GM12878 (cell line): ENCODE measurements around the gene CDK5RAP3. TPM values are rescaled to one million over a fixed set of nuclear protein-coding genes. Genes with fewer than 3 reads are reported as not detected.

ENCODE experiments used
- ATAC-seq: fragments of 200-7000 bp; cut with Tn5 transposase; 3 replicates; pipeline ENCODE4 v1.9.1; 2020; ENCODE audit warnings: mild to moderate bottlenecking, moderate library complexity
- BruUV-seq: library from RNA; stranded (reverse); fragments of 400-500 nt; replicated peaks from 2 replicates; lab custom pipeline; 2021; lab: Mats Ljungman, UMichigan
- CTCF ChIA-PET: fragments of 300-600 bp; sonication (Branson Sonifier 250); formaldehyde crosslinking; extraction: SDS; loops from one replicate; lab custom pipeline; 2021; ENCODE audit warnings: inconsistent platforms; lab: Yijun Ruan, JAX
- POLR2A ChIA-PET: fragments of 350-600 bp; formaldehyde crosslinking; extraction: SDS; loops from one replicate; lab custom pipeline; 2021; ENCODE audit warnings: inconsistent platforms; lab: Charles Lee
- RAD21 ChIA-PET: fragments of 300-600 bp; sonication (Branson Sonifier 250); formaldehyde crosslinking; loops from one replicate; lab custom pipeline; 2023; ENCODE audit warnings: antibody characterized with exemption; ENCODE audit not compliant: unreplicated experiment; lab: Charles Lee
- SMC1A ChIA-PET: fragments of 300-600 bp; sonication (Branson Sonifier 250); formaldehyde crosslinking; loops from one replicate; lab custom pipeline; 2023; ENCODE audit not compliant: unreplicated experiment, uncharacterized antibody; lab: Charles Lee
- DNase-seq: peaks from one replicate; pipeline ENCODE4 v3.0.0-alpha.2; 2011; ENCODE audit warnings: low read depth, low spot score
- FAIRE-seq: peaks from 3 replicates; lab custom pipeline; 2011; peaks lifted over from hg19 to GRCh38; lab: Jason Lieb, UNC
- H2AFZ ChIP-seq: 2 replicates; pipeline ENCODE4 v1.6.0; 2011; ENCODE audit warnings: low read depth, low read length, control low read depth; ENCODE audit not compliant: control insufficient read depth
- H3K27ac ChIP-seq: 2 replicates; pipeline ENCODE4 v1.5.1; 2011; ENCODE audit warnings: control low read depth; ENCODE audit not compliant: control insufficient read depth, insufficient read depth
- H3K27me3 ChIP-seq, 2 experiments: replicated peaks in 1 of 2; 2 replicates each; pipeline versions ENCODE4 v1.6.0 to v1.6.1; 2011; ENCODE audit warnings: low read length in 1 of 2; ENCODE audit not compliant: control insufficient read depth in 2 of 2, insufficient read depth in 2 of 2
- H3K36me3 ChIP-seq, 2 experiments: 2 replicates each; pipeline ENCODE4 v1.5.1; 2011; ENCODE audit warnings: low read length in 1 of 2; ENCODE audit not compliant: control insufficient read depth in 2 of 2, insufficient read depth in 2 of 2
- H3K4me1 ChIP-seq: 2 replicates; pipeline ENCODE4 v1.6.1; 2011; ENCODE audit warnings: mild to moderate bottlenecking, low read length, moderate library complexity, mixed read lengths; ENCODE audit not compliant: control insufficient read depth, insufficient read depth
- H3K4me2 ChIP-seq: 2 replicates; pipeline ENCODE4 v1.6.0; 2011; ENCODE audit warnings: control low read depth; ENCODE audit not compliant: control insufficient read depth, insufficient read depth
- H3K4me3 ChIP-seq: fragments of 200-600 bp; sonication (generic); 2 replicates; pipeline ENCODE4 v1.5.1; 2016
- H3K79me2 ChIP-seq: 2 replicates; pipeline ENCODE4 v1.6.0; 2011; ENCODE audit warnings: low read length; ENCODE audit not compliant: control insufficient read depth, insufficient read depth
- H3K9ac ChIP-seq: 2 replicates; pipeline ENCODE4 v1.8.0; 2011; ENCODE audit warnings: low read length, control low read depth, mixed read lengths; ENCODE audit not compliant: control insufficient read depth, insufficient read depth
- H3K9me3 ChIP-seq: replicated peaks from 3 replicates; pipeline ENCODE4 v1.5.1; 2011; ENCODE audit warnings: mild to moderate bottlenecking, low read length; ENCODE audit not compliant: control insufficient read depth, insufficient read depth
- H4K20me1 ChIP-seq: 2 replicates; pipeline ENCODE4 v1.6.0; 2011; ENCODE audit not compliant: control insufficient read depth, insufficient read depth
- EGR1 ChIP-seq, 2 experiments: IDR thresholded peaks; 1 replicate in 1 of 2; 2 replicates in 1 of 2; pipeline ENCODE4 v1.6.1; 2011 to 2012; ENCODE audit warnings: low read depth in 2 of 2, low read length in 2 of 2, borderline replicate concordance in 1 of 2, mild to moderate bottlenecking in 1 of 2, moderate library complexity in 1 of 2
- FOS ChIP-seq: IDR thresholded peaks from 3 replicates; pipeline ENCODE4 v1.6.1; 2011; ENCODE audit warnings: borderline replicate concordance; ENCODE audit not compliant: insufficient read length; ENCODE audit errors: extremely low read depth
- KDM1A ChIP-seq: fragments of 200-600 bp; sonication (generic); IDR thresholded peaks from 2 replicates; pipeline ENCODE4 v1.6.1; 2016; ENCODE audit warnings: borderline replicate concordance
- NBN ChIP-seq: fragments of 450-650 bp; IDR thresholded peaks from 2 replicates; pipeline ENCODE4 v1.6.1; 2016
- NR2C2 ChIP-seq: IDR thresholded peaks from 2 replicates; pipeline ENCODE4 v1.6.1; 2011; ENCODE audit warnings: borderline replicate concordance, low read depth; ENCODE audit not compliant: control insufficient read depth, insufficient read length
- SIN3A ChIP-seq: IDR thresholded peaks from 2 replicates; pipeline ENCODE4 v1.6.1; 2012; ENCODE audit warnings: low read depth, low read length, improper control_type of control experiment
- SP1 ChIP-seq: IDR thresholded peaks from one replicate; pipeline ENCODE4 v1.6.1; 2011; ENCODE audit warnings: low read depth, low read length
- TCF3 ChIP-seq: IDR thresholded peaks from 2 replicates; pipeline ENCODE4 v1.6.1; 2012; ENCODE audit warnings: low read depth, mild to moderate bottlenecking, low read length, borderline replicate concordance; ENCODE audit not compliant: insufficient read depth
- WRNIP1 ChIP-seq: IDR thresholded peaks from 2 replicates; pipeline ENCODE4 v1.6.1; 2011; ENCODE audit warnings: low read depth, low read length, improper control_type of control experiment, borderline replicate concordance
- WGBS: methylation state at CpG from one replicate; pipeline ENCODE4 v1.1.6; 2016; ENCODE audit warnings: low lambda C conversion rate; ENCODE audit not compliant: insufficient replicate concordance, insufficient coverage; ENCODE audit errors: missing lambda C conversion rate; 5-methylcytosine and 5-hydroxymethylcytosine counted together
- in situ Hi-C: fragments of 300-500 bp; cut with MboI; formaldehyde crosslinking; loops from 9 replicates; pipeline ENCODE4 v1.14.3; 2018; ENCODE audit warnings: mixed read lengths
- intact Hi-C: fragments of 100-400 bp; cut with micrococcal nuclease; formaldehyde crosslinking; loops from one replicate; pipeline ENCODE4 v1.14.2; 2022; ENCODE audit not compliant: unreplicated experiment
- polyA plus RNA-seq, 11 experiments: library from polyadenylated mRNA; depleted of rRNA in 4 of 11; unstranded in 6 of 11; stranded (reverse) in 5 of 11; fragments of >200 nt; fragmentation: Nextera tagmentation in 4 of 11; fragmentation: Illumina TruSeq in 1 of 11; extraction: Ambion mirVana in 4 of 11; extraction: Trizol in 1 of 11; gene quantifications; 1 replicate in 1 of 11; 2 replicates in 10 of 11; pipeline versions ENCODE4 v1.2.1 to v1.2.3, GENCODE V29; 2011 to 2016; ENCODE audit warnings: inconsistent platforms in 2 of 11, missing spikeins in 2 of 11, low read depth in 1 of 11
- total RNA-seq, 4 experiments: library from RNA; depleted of rRNA in 3 of 4; stranded (reverse); fragments of >200 nt in 3 of 4; fragmentation: Illumina TruSeq in 1 of 4; extraction: Trizol in 1 of 4; gene quantifications; 2 replicates each; pipeline versions ENCODE4 v1.2.1 to v1.2.3, GENCODE V29; 2013 to 2021
- TF ChIP-seq, protein P1 (sequence below): IDR thresholded peaks from 2 replicates; pipeline ENCODE4 v1.6.1; 2012; ENCODE audit warnings: low read length, inconsistent platforms
- TF ChIP-seq, protein P2 (sequence below): fragments of 450-650 bp; IDR thresholded peaks from 2 replicates; pipeline ENCODE4 v1.6.1; 2014; ENCODE audit warnings: mild to moderate bottlenecking
- TF ChIP-seq, protein P3 (sequence below): fragments of 450-650 bp; IDR thresholded peaks from 2 replicates; pipeline ENCODE4 v1.6.1; 2016; ENCODE audit warnings: mild to moderate bottlenecking
- TF ChIP-seq, protein P4 (sequence below): fragments of 450-650 bp; formaldehyde crosslinking; IDR thresholded peaks from 2 replicates; pipeline ENCODE4 v1.4.0; 2020; ENCODE audit warnings: mild to moderate bottlenecking, moderate library complexity

The CDK5RAP3 gene
- total and polyA plus RNA-seq, 10 of the 15 experiments (the other 5 are each of a cell fraction or from before 2014, with no cell fraction given) = 69.4 to 237 (median 160) TPM

DNA sequence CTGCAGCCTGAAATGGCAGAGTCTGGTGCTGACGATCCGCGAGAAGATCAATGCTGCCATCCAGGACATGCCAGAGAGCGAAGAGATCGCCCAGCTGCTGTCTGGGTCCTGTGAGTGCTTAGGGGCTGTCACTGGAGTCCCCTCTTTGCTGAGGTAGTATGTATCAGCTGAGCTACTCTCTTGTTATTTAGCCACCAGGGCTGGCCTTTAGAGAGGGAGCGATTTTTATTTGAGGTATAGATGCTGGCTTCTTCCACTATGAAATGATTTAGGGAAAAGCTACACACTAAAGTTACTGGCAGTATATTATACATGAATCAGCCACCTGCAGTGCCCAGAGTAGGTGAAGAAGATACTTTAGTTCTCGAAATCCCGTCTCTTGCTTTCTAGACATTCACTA lies 2.6 kb downstream of the CDK5RAP3 start:
- H3K27me3 ChIP-seq = no peaks in the 10 kb centered on the region
- no peaks in the 10 kb centered on the region for H3K9me3 ChIP-seq
- intact Hi-C loops (no loop called here), in situ Hi-C loops (no loop called here)
- H3K4me1 ChIP-seq = peaks cover 15% of the 10 kb centered on the region
- ChIA-PET POLR2A (interaction anchor here (4.6 kb wide), 1 partner anchor 33 kb away, joined by 55 read pairs; the partner anchor contains the start of gene PNPO), RAD21 (interaction anchor here (1.1 to 7.9 kb wide), 3 partner anchors 24 to 45 kb away, joined by 3 to 80 read pairs (median 4); no protein-coding TSS in a partner anchor), SMC1A (interaction anchor here (1.1 to 17.2 kb wide), 4 partner anchors 12 to 81 kb away, joined by 3 to 332 read pairs (median 72); no protein-coding TSS in a partner anchor)
- no peak for FAIRE-seq
- H3K79me2 ChIP-seq = peaks cover 20% of the 10 kb centered on the region
- no peak overlapping the region for H3K27ac ChIP-seq
- 93% methylated on average over 8 of the region's 8 CpGs for WGBS
- H4K20me1 ChIP-seq = no peaks in the 10 kb centered on the region
- ATAC-seq = no peak
- H3K4me3 ChIP-seq = no peak overlapping the region
- no peak for DNase-seq
- BruUV-seq = no TSS peak
- no peak overlapping the region for H2AFZ ChIP-seq
- no peak for TF ChIP-seq SIN3A
- no peak for TF ChIP-seq NR2C2
- TF ChIP-seq TCF3 = no peak
- TF ChIP-seq, protein P1, sequence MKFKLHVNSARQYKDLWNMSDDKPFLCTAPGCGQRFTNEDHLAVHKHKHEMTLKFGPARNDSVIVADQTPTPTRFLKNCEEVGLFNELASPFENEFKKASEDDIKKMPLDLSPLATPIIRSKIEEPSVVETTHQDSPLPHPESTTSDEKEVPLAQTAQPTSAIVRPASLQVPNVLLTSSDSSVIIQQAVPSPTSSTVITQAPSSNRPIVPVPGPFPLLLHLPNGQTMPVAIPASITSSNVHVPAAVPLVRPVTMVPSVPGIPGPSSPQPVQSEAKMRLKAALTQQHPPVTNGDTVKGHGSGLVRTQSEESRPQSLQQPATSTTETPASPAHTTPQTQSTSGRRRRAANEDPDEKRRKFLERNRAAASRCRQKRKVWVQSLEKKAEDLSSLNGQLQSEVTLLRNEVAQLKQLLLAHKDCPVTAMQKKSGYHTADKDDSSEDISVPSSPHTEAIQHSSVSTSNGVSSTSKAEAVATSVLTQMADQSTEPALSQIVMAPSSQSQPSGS = no peak
- TF ChIP-seq, protein P2, sequence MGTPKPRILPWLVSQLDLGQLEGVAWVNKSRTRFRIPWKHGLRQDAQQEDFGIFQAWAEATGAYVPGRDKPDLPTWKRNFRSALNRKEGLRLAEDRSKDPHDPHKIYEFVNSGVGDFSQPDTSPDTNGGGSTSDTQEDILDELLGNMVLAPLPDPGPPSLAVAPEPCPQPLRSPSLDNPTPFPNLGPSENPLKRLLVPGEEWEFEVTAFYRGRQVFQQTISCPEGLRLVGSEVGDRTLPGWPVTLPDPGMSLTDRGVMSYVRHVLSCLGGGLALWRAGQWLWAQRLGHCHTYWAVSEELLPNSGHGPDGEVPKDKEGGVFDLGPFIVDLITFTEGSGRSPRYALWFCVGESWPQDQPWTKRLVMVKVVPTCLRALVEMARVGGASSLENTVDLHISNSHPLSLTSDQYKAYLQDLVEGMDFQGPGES = no peak
- TF ChIP-seq FOS = no peak
- no peak for TF ChIP-seq KDM1A
- TF ChIP-seq, protein P3, sequence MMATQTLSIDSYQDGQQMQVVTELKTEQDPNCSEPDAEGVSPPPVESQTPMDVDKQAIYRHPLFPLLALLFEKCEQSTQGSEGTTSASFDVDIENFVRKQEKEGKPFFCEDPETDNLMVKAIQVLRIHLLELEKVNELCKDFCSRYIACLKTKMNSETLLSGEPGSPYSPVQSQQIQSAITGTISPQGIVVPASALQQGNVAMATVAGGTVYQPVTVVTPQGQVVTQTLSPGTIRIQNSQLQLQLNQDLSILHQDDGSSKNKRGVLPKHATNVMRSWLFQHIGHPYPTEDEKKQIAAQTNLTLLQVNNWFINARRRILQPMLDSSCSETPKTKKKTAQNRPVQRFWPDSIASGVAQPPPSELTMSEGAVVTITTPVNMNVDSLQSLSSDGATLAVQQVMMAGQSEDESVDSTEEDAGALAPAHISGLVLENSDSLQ = no peak
- TF ChIP-seq EGR1 (IDR thresholded peaks at IDR 0.05; ENCODE audit: borderline replicate concordance in 1 of 2, low read depth in 2 of 2, low read length in 2 of 2) = no peak
- TF ChIP-seq, protein P4, sequence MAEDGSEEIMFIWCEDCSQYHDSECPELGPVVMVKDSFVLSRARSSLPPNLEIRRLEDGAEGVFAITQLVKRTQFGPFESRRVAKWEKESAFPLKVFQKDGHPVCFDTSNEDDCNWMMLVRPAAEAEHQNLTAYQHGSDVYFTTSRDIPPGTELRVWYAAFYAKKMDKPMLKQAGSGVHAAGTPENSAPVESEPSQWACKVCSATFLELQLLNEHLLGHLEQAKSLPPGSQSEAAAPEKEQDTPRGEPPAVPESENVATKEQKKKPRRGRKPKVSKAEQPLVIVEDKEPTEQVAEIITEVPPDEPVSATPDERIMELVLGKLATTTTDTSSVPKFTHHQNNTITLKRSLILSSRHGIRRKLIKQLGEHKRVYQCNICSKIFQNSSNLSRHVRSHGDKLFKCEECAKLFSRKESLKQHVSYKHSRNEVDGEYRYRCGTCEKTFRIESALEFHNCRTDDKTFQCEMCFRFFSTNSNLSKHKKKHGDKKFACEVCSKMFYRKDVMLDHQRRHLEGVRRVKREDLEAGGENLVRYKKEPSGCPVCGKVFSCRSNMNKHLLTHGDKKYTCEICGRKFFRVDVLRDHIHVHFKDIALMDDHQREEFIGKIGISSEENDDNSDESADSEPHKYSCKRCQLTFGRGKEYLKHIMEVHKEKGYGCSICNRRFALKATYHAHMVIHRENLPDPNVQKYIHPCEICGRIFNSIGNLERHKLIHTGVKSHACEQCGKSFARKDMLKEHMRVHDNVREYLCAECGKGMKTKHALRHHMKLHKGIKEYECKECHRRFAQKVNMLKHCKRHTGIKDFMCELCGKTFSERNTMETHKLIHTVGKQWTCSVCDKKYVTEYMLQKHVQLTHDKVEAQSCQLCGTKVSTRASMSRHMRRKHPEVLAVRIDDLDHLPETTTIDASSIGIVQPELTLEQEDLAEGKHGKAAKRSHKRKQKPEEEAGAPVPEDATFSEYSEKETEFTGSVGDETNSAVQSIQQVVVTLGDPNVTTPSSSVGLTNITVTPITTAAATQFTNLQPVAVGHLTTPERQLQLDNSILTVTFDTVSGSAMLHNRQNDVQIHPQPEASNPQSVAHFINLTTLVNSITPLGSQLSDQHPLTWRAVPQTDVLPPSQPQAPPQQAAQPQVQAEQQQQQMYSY (CRISPR knock-in tag) = no peak
- no peak for TF ChIP-seq NBN
- no peak for TF ChIP-seq SP1
- TF ChIP-seq WRNIP1 = no peak
- TF ChIP-seq, all 136 proteins: peak for 0
- H3K9ac ChIP-seq = no peak overlapping the region
- CTCF ChIA-PET = interaction anchor here (0.5 to 14.3 kb wide), 7 partner anchors 18 to 135 kb away, joined by 3 to 463 read pairs (median 10); partner anchors contain the start of genes PNPO and PRR15L
- H3K4me2 ChIP-seq = no peak overlapping the region; the same call in 1 of the 2 replicates
- H3K36me3 ChIP-seq = peaks cover 15 to 26% of the 10 kb centered on the region in 2 experiments
